ENCODE results near the gene EXOC4.

EXOC4 gene

DNA sequence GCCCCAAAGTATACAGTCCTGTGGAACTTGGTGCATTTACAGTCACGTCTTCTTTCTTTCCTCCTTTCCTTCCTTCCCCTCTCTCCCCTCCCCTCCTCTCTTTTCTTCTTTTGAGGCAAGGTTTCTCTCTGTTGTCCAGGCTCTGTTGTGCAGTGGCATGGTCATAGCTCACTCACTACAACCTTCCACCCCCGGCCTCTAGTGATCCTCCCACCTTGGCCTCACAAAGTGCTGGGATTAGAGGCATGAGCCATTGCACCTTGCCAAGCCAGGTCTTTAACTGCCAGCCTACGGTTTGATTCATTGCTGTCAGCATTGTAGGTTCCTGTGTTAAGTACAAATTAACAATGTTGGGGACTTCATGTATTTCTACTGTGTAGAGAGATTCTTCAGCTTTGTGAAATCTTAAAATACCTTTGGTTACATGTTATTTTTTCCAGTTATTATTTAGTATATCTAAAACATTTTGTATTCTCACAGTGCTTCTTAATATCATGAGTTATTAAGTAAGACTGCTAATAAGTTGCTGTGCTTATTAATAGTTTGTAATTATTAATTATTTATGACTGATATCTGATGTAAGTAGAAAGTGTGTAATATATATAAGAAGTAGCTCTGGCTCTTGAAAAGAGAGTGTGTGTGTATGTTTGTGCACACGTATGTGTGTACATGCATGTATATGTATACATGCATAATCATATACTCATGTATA lies 320.8 kb downstream of the EXOC4 start:
- no peak overlapping the region for H3K4me3 ChIP-seq (ENCODE audit: low read depth, low read length)
- TF ChIP-seq, protein P1, sequence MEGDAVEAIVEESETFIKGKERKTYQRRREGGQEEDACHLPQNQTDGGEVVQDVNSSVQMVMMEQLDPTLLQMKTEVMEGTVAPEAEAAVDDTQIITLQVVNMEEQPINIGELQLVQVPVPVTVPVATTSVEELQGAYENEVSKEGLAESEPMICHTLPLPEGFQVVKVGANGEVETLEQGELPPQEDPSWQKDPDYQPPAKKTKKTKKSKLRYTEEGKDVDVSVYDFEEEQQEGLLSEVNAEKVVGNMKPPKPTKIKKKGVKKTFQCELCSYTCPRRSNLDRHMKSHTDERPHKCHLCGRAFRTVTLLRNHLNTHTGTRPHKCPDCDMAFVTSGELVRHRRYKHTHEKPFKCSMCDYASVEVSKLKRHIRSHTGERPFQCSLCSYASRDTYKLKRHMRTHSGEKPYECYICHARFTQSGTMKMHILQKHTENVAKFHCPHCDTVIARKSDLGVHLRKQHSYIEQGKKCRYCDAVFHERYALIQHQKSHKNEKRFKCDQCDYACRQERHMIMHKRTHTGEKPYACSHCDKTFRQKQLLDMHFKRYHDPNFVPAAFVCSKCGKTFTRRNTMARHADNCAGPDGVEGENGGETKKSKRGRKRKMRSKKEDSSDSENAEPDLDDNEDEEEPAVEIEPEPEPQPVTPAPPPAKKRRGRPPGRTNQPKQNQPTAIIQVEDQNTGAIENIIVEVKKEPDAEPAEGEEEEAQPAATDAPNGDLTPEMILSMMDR (IDR thresholded peaks at IDR 0.05; ENCODE audit: borderline replicate concordance, insufficient read depth, low read depth, low read length), result no peak

DNA sequence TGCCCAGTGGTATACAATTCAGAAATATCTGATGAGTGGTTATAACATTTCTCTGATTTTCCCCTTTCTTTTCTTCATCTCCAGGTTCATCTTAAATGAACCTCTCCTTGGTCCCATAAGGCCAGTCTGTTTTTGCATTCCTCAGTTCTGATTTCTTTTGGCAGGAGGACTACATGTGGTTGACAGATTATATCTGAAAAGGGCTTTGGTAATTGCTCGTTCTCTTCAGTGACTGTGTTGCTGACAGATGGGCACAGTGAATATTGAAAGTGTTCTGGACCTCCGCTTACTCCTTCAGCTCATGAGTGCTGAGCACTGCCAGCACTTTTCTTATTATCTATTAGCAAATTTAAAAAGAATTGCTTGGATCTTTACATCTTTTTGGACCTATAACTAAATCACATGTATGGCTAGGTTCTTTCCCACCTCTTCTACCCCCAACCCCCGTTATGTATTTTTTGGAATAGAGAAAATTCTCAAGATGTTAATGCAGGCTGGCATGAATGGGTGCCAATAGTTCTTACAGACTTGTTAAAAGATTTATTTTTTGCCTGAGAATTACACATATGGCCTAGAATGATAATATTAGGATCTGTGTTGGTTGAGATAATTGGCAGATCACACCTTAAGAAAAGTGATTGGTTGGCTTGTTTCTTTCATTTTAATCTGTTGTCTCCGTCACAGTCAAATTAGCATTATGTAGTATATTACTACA lies 323.0 kb downstream of the EXOC4 start:
- TF ChIP-seq, protein P1 (IDR thresholded peaks at IDR 0.05; ENCODE audit: borderline replicate concordance, insufficient read depth, low read depth, low read length), result no peak
- H3K4me3 ChIP-seq (ENCODE audit: low read depth, low read length), result no peak overlapping the region

DNA sequence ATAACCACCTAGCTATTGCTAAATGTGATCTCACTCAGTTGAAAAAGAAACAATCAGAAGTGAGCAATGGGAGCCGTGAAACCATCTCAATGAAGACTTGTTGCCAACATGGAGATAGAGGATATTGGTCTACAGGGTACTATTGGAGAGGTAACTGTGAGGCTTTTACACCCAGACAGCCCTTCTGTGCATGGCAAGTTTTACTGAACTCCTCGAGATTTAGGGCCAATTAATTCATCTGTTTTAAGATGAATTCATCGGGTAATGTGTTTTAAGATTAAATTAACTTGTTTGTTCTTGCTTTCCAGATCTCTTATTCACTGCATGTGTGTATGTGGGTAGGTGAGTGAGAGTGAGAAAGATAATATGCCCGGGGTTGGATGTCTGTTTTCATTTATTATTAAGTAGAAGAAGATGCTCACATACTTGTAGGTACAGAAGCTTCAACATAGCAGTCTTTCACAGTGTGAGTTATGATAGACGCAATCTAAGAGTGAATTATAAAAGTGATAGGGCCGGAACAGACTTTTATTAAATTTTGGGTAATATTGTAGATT lies 323.8 kb downstream of the EXOC4 start:
- H3K4me3 ChIP-seq (ENCODE audit: low read depth, low read length), result no peak overlapping the region
- TF ChIP-seq, protein P1 (IDR thresholded peaks at IDR 0.05; ENCODE audit: borderline replicate concordance, insufficient read depth, low read depth, low read length), result no peak

DNA sequence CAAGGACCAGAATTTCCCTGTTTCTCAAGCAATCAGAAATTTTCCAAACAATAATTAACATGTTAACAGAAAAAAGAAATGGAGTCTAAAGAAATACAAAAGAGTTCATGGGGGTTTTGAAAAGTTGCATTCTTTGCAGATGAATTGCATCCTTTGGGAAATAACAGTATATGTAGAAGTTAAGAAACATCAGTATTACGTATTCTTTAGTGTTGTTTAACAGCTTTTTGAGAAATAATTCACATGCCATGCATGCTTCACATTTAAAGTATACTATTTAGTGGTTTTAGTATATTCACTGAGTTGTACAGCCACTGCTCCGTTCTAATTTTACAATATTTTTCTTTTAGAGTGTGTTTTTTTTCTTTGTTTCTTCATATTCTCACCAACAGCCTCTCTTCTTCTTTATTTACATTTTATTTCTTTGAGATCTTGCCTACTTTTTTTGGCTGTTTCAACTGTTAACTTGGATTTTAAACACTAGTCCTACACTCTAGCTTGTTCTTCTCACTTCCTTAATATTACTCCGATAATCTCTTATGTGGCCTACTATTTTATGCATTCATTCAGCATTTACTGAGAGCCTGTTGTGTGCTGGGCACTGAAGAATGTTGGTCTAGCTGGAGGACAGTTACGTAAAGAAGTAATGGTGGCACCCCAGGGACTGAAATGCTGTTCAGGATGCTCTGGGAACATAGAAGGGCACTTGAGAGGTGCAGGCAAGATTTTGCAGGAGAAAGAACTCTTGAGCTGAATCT lies 330.1 kb downstream of the EXOC4 start:
- TF ChIP-seq, protein P1 (IDR thresholded peaks at IDR 0.05; ENCODE audit: borderline replicate concordance, insufficient read depth, low read depth, low read length), result no peak
- no peak overlapping the region for H3K4me3 ChIP-seq (ENCODE audit: low read depth, low read length)

DNA sequence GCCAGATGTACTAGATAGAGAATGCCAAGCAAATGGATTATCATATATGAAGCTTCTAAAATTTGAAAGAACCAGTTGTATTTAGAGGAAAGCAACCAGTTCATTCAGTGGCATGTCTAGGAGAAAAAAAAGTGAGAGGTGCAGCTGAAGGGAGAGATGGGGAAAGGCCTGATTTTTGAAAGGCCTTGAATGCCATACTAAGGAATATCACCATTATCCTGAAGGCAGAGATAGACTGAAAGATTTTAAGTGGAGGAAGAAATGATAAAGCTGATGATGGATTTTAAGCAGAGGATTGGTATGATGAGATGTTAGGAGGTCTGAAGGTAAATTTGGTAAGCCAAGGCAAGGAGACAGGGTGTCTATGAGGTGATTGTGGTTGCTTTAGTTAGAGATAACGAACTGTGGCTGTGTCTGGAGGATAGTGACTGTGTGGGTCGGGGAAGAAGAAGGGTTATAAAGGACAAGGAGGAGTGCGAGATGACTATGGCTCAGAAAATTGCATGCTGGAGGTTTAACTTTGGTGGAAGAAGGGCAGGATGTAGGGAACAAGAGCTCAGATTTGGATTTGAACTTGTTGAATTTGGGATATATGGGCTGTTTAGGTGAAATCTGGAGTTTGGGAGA lies 330.8 kb downstream of the EXOC4 start:
- TF ChIP-seq, protein P1 (IDR thresholded peaks at IDR 0.05; ENCODE audit: borderline replicate concordance, insufficient read depth, low read depth, low read length), result no peak
- H3K4me3 ChIP-seq (ENCODE audit: low read depth, low read length), result no peak overlapping the region

DNA sequence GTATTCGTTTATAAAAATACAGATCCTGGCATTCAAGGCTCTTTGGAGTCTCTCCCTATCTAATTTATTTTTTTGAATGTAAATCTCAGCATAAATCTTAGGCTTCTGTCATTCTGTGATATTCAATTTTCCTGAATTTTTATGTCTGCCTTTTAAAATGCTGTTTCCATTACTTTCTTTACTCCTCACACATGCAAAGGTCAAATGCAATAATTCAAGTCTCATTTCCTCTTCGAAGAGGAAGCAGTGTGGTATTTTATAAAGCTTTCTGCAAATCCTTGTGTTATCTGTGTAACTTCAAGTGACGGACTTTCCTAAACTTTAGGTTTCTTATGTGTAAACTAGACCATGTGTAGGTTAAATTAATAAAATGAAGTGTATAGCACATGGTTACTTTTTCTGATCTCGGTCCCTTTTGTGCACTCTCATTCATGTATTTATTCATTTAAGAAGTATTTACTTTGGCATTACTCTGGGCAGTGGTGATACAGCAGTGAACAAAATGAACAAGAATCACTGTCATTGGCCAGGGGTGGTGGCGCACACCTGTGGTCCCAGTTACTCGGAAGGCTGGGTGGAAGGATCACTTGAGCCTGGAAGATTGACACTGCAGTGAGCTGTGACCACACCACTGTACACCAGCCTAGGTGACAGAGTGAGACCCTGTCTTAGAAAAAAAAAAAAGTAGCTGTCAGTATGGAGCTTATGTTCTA lies 332.2 kb downstream of the EXOC4 start:
- TF ChIP-seq, protein P1 (IDR thresholded peaks at IDR 0.05; ENCODE audit: borderline replicate concordance, insufficient read depth, low read depth, low read length), result no peak
- H3K4me3 ChIP-seq (ENCODE audit: low read depth, low read length), result no peak overlapping the region
